ENCODE measurements around the gene APEX1. TPM values are rescaled to one million over a fixed set of nuclear protein-coding genes. Genes with fewer than 3 reads are reported as not detected.
A peak's percentile ranks its signal among the peaks of the same experiment; 100 is the strongest.

The APEX1 gene
- total RNA-seq, 2 experiments from 2014 or later, result 125 to 127 TPM

DNA sequence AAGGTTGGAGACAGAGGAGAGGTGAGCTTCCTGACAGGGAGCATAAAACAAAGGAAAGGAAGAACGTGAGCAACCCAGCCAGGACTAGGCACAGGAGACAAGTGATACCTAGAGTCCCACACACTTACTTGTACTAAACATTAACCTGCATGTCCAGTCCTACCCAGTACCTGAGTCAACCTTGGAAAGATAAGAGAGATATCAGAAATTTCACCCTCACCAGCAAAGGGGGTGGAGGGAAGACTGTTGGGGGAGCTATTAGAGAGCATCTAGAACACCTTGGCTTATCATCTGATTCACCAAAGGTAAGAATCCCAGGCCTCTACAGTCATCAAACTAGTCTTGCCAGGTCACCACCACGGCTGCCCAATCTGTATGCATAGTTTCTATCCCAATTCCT is 30.2 kb upstream of the APEX1 start:
- ChIA-PET CTCF (interaction anchor here (0.7 to 2.7 kb wide), 2 partner anchors 9 to 11 kb away, joined by 3 to 8 read pairs; partner anchors contain the start of gene TEP1), POLR2A (no interaction called here)
- no peak for DNase-seq
- no peaks in the 10 kb centered on the region for H3K27me3 Mint-ChIP-seq
- H3K36me3 Mint-ChIP-seq (ENCODE audit: low read depth), result no peaks in the 10 kb centered on the region
- H3K4me3 ChIP-seq (ENCODE audit: low read length), result no peak overlapping the region
- H3K4me1 Mint-ChIP-seq (ENCODE audit: low read depth), result peaks cover 30% of the 10 kb centered on the region
- intact Hi-C loops (cut with DNase I, micrococcal nuclease), result no loop called here
- no peak overlapping the region for H3K4me3 Mint-ChIP-seq
- H3K27ac ChIP-seq (ENCODE audit: low read depth in 1 of 2, low read length in 2 of 2), result no peak overlapping the region
- peaks cover 24% of the 10 kb centered on the region for H3K4me1 ChIP-seq (ENCODE audit: insufficient read depth, low read length)
- no peaks in the 10 kb centered on the region for H3K27me3 ChIP-seq (ENCODE audit: control insufficient read depth in 1 of 2, insufficient read depth in 2 of 2, low read length in 2 of 2)
- TF ChIP-seq, protein P1, sequence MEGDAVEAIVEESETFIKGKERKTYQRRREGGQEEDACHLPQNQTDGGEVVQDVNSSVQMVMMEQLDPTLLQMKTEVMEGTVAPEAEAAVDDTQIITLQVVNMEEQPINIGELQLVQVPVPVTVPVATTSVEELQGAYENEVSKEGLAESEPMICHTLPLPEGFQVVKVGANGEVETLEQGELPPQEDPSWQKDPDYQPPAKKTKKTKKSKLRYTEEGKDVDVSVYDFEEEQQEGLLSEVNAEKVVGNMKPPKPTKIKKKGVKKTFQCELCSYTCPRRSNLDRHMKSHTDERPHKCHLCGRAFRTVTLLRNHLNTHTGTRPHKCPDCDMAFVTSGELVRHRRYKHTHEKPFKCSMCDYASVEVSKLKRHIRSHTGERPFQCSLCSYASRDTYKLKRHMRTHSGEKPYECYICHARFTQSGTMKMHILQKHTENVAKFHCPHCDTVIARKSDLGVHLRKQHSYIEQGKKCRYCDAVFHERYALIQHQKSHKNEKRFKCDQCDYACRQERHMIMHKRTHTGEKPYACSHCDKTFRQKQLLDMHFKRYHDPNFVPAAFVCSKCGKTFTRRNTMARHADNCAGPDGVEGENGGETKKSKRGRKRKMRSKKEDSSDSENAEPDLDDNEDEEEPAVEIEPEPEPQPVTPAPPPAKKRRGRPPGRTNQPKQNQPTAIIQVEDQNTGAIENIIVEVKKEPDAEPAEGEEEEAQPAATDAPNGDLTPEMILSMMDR (IDR thresholded peaks at IDR 0.05), result no peak
- H3K9me3 ChIP-seq (ENCODE audit: control insufficient read depth in 1 of 2, insufficient read depth in 1 of 2, low read length in 2 of 2), result no peaks in the 10 kb centered on the region
- no peak overlapping the region for H3K27ac Mint-ChIP-seq
- H3K36me3 ChIP-seq (ENCODE audit: insufficient read depth, low read length), result no peaks in the 10 kb centered on the region
- no peaks in the 10 kb centered on the region for H3K9me3 Mint-ChIP-seq
- ATAC-seq (ENCODE audit: poor library complexity), result no peak

DNA sequence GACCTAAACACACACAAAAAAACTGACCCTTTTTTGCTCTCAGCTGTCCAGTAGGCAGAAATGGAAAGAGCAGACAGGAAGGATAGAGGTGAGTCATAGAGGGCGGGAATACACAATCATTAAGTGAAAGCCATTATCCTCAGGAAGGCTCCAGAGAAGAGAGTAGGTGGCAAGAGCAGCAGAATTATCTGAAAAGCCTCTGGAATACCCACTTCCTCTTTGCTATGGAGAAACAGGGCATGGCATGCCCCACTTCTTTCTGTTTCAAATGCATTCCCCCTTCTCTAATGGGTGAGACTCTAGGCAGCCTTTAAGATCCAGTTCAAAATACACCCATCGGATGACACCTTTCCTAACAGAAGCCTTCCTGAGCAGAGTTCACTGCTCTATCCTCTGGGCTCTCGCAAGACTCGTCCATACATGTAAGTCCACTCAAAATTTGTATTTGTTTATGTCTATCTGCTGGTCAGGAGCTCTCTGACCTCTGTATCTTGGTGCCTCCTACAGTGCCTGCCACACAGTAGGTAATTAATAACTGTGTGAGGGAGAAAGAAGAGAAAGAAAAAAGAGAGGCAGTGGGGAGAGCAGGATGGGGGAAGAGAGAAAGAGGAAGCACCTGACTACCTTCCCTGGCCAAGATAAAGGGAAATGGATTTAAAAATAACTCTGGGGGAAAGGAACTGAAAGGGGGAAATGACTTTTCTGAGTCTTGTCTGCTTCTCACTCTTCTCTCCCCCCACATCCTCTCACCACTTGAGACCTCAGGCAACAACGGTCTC is 27.6 kb upstream of the APEX1 start:
- Mint-ChIP-seq H3K27ac (peak overlapping the region; percentile 29), H3K9me3 (no peaks in the 10 kb centered on the region), H3K4me1 (ENCODE audit: low read depth) (peaks cover 34% of the 10 kb centered on the region), H3K36me3 (ENCODE audit: low read depth) (no peaks in the 10 kb centered on the region), H3K27me3 (no peaks in the 10 kb centered on the region), H3K4me3 (peak overlapping the region; percentile 30)
- H3K27me3 ChIP-seq (ENCODE audit: control insufficient read depth in 1 of 2, insufficient read depth in 2 of 2, low read length in 2 of 2), result no peaks in the 10 kb centered on the region
- no peak overlapping the region for H3K4me3 ChIP-seq (ENCODE audit: low read length)
- intact Hi-C loops (cut with DNase I, micrococcal nuclease), result no loop called here
- no peaks in the 10 kb centered on the region for H3K36me3 ChIP-seq (ENCODE audit: insufficient read depth, low read length)
- no peak for ATAC-seq (ENCODE audit: poor library complexity)
- H3K9me3 ChIP-seq (ENCODE audit: control insufficient read depth in 1 of 2, insufficient read depth in 1 of 2, low read length in 2 of 2), result no peaks in the 10 kb centered on the region
- ChIA-PET CTCF (no interaction called here), POLR2A (interaction anchor here (1.9 kb wide), 1 partner anchor 34 kb away, joined by 5 read pairs; the partner anchor contains the start of gene PIP4P1)
- DNase-seq, result peak in 3 of 14 experiments; percentile 28 to 32 (median 31)
- peaks cover 29% of the 10 kb centered on the region for H3K4me1 ChIP-seq (ENCODE audit: insufficient read depth, low read length)
- TF ChIP-seq, protein P1 (IDR thresholded peaks at IDR 0.05), result no peak
- no peak overlapping the region for H3K27ac ChIP-seq (ENCODE audit: low read depth in 1 of 2, low read length in 2 of 2)

DNA sequence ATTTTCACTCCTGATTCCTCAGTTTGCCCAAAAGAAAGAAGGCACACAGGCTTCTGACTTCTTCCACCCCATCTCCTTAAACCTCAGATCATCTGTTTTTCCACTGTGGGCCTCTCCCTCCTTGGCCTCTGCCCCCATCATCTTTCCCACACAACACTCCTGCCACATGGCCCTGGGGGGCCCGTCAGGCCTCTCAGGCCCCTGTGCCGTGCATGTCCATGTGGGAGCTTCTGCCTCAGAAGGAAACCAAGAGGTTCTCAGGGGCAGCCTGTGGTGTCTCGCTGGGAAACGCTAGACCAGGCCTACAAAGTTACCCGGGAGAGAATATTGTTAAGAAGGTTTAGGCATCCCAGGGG is 27.0 kb upstream of the APEX1 start:
- H3K4me3 Mint-ChIP-seq, result no peak overlapping the region
- CTCF ChIA-PET, result no interaction called here
- Histone ChIP-seq H3K4me1 (ENCODE audit: insufficient read depth, low read length) (peaks cover 29% of the 10 kb centered on the region), H3K27me3 (ENCODE audit: control insufficient read depth in 1 of 2, insufficient read depth in 2 of 2, low read length in 2 of 2) (no peaks in the 10 kb centered on the region), H3K36me3 (ENCODE audit: insufficient read depth, low read length) (no peaks in the 10 kb centered on the region), H3K9me3 (ENCODE audit: control insufficient read depth in 1 of 2, insufficient read depth in 1 of 2, low read length in 2 of 2) (no peaks in the 10 kb centered on the region), H3K4me3 (ENCODE audit: low read length) (no peak overlapping the region), H3K27ac (ENCODE audit: low read depth in 1 of 2, low read length in 2 of 2) (no peak overlapping the region)
- POLR2A ChIA-PET, result interaction anchor here (1.9 kb wide), 1 partner anchor 33 kb away, joined by 5 read pairs; the partner anchor contains the start of gene PIP4P1
- intact Hi-C loops (cut with DNase I, micrococcal nuclease), result no loop called here
- no peaks in the 10 kb centered on the region for H3K36me3 Mint-ChIP-seq (ENCODE audit: low read depth)
- DNase-seq (no peak), ATAC-seq (ENCODE audit: poor library complexity) (no peak)
- no peaks in the 10 kb centered on the region for H3K9me3 Mint-ChIP-seq
- TF ChIP-seq, protein P1 (IDR thresholded peaks at IDR 0.05), result no peak
- no peaks in the 10 kb centered on the region for H3K27me3 Mint-ChIP-seq
- peaks cover 34% of the 10 kb centered on the region for H3K4me1 Mint-ChIP-seq (ENCODE audit: low read depth)
- H3K27ac Mint-ChIP-seq, result peak overlapping the region; percentile 29

Data from CD4-positive, alpha-beta T cell (primary cell).